HS-5 (cell line): Measurements from ENCODE around the gene GGTLC1.

Source experiments
- DNase-seq: peaks from one replicate; pipeline ENCODE4 v3.0.0-alpha.2; 2012; ENCODE audit warnings: low read depth

The GGTLC1 gene

GRCh38 chr20:23963941-23964340, 24.6 kb downstream of the GGTLC1 start:
- no peak for DNase-seq

GRCh38 chr20:23962272-23962671, 26.3 kb downstream of the GGTLC1 start:
- DNase-seq: no peak

GRCh38 chr20:23959054-23959453, 29.5 kb downstream of the GGTLC1 start:
- DNase-seq: no peak

GRCh38 chr20:23955896-23956295, 32.7 kb downstream of the GGTLC1 start:
- no peak for DNase-seq

GRCh38 chr20:23954008-23954745, 34.4 kb downstream of the GGTLC1 start:
- DNase-seq: no peak

GRCh38 chr20:23946206-23946605, 42.4 kb downstream of the GGTLC1 start:
- DNase-seq: no peak

- no peak for DNase-seq
Measured at GRCh38 chr20:23943304-23943703, 45.3 kb downstream of the GGTLC1 start.

GRCh38 chr20:23939641-23940040, 48.9 kb downstream of the GGTLC1 start:
- DNase-seq: no peak

- no peak for DNase-seq
Measured at GRCh38 chr20:23939063-23939462, 49.5 kb downstream of the GGTLC1 start.

GRCh38 chr20:23938118-23938438, 50.5 kb downstream of the GGTLC1 start:
- no peak for DNase-seq

- DNase-seq: peak; percentile 19
Measured at GRCh38 chr20:23937303-23938117, 51.1 kb downstream of the GGTLC1 start.
